SU-DHL-6 (cell line): Measurements from ENCODE around the gene OPA1.

ENCODE experiments used
- H2AFZ ChIP-seq: fragments of 200-600 bp; sonication (generic); 2 replicates; pipeline ENCODE4 v1.6.1; 2014; ENCODE audit warnings: low read depth, mild to moderate bottlenecking, moderate library complexity, mixed read lengths, antibody characterized with exemption, low read length; ENCODE audit not compliant: severe bottlenecking
- H3F3A ChIP-seq: fragments of 200-600 bp; shearing (Covaris generic); 2 replicates; pipeline ENCODE4 v1.6.0; 2016; ENCODE audit warnings: antibody characterized with exemption, mild to moderate bottlenecking; ENCODE audit not compliant: insufficient read depth
- H3K27ac ChIP-seq: fragments of 200-600 bp; sonication (generic); 2 replicates; pipeline ENCODE4 v1.5.1; 2016; ENCODE audit warnings: low read depth, mild to moderate bottlenecking, low read length, moderate library complexity, mixed read lengths
- H3K27me3 ChIP-seq: fragments of 200-600 bp; sonication (generic), shearing (Covaris generic); 2 replicates; pipeline ENCODE4 v1.6.0; 2014; ENCODE audit warnings: mild to moderate bottlenecking, low read length
- H3K36me3 ChIP-seq: fragments of 200-600 bp; sonication (generic); 2 replicates; pipeline ENCODE4 v1.6.1; 2014; ENCODE audit warnings: mild to moderate bottlenecking, low read length, mixed read lengths
- H3K4me2 ChIP-seq: fragments of 300-600, 200-600 bp; shearing (Covaris generic), sonication (generic); 2 replicates; pipeline ENCODE4 v1.6.0; 2014; ENCODE audit warnings: low read length, low read depth, mild to moderate bottlenecking; ENCODE audit not compliant: poor library complexity, severe bottlenecking
- H3K4me3 ChIP-seq: fragments of 200-600 bp; sonication (generic); 2 replicates; pipeline ENCODE4 v1.5.1; 2014; ENCODE audit warnings: antibody characterized with exemption, low read length, mild to moderate bottlenecking, mixed read lengths; ENCODE audit not compliant: insufficient read depth, poor library complexity, severe bottlenecking
- H3K79me2 ChIP-seq: fragments of 200-600 bp; sonication (generic); 2 replicates; pipeline ENCODE4 v1.6.1; 2014; ENCODE audit warnings: mild to moderate bottlenecking, low read length, moderate library complexity; ENCODE audit not compliant: insufficient read depth
- H3K9ac ChIP-seq: fragments of 200-600 bp; sonication (generic); 2 replicates; pipeline ENCODE4 v1.7.0; 2014; ENCODE audit warnings: mild to moderate bottlenecking, low read length
- H3K9me2 ChIP-seq: fragments of 200-600 bp; sonication (generic); replicated peaks from 2 replicates; pipeline ENCODE4 v1.6.1; 2014; ENCODE audit warnings: low read length; ENCODE audit not compliant: insufficient read depth
- H3K9me3 ChIP-seq: fragments of 200-600 bp; sonication (generic); 2 replicates; pipeline ENCODE4 v1.6.1; 2014; ENCODE audit warnings: low read length, mixed read lengths; ENCODE audit not compliant: insufficient read depth
- H4K20me1 ChIP-seq: fragments of 200-600 bp; sonication (generic); 2 replicates; pipeline ENCODE4 v1.6.1; 2014; ENCODE audit warnings: low read depth, mild to moderate bottlenecking, antibody characterized with exemption, low read length, moderate library complexity, mixed read lengths
- EZH2phosphoT487 ChIP-seq: fragments of 200-600 bp; sonication (generic), shearing (Covaris generic); conservative IDR thresholded peaks from 2 replicates; pipeline ENCODE4 v1.6.1; 2018; ENCODE audit warnings: mild to moderate bottlenecking, antibody characterized with exemption, low read length, moderate library complexity, mixed read lengths
- TF ChIP-seq, protein P1 (sequence below): fragments of 200-600 bp; sonication (generic); IDR thresholded peaks from one replicate; pipeline ENCODE4 v1.5.1; 2017; ENCODE audit warnings: antibody characterized with exemption, mild to moderate bottlenecking, low read length, moderate library complexity; ENCODE audit not compliant: insufficient read depth, poor library complexity, severe bottlenecking

OPA1 gene

DNA sequence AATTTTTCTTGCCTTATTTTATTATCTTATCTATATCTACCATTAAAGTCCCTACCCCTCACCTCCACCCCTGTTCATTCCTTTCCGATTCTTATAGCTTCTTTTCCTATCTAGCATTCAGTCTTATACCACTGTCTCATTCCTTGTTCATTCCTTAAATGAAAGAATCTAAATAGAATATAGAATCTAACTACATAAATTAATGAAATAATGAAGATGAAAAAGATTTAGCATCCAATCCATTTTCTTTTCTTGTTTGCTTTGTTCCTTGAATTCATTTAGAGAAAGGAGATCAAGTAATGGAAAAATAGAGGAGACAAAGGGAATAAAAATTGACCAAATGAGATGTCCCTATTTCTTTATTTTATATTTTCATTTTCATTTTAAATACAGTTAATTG, 67.2 kb downstream of the OPA1 start:
- H3K79me2 ChIP-seq, result no peaks in the 10 kb centered on the region
- no peaks in the 10 kb centered on the region for H3K27me3 ChIP-seq
- no peaks in the 10 kb centered on the region for H3K9me3 ChIP-seq
- H3K9me2 ChIP-seq, result no peaks in the 10 kb centered on the region
- H4K20me1 ChIP-seq, result no peaks in the 10 kb centered on the region
- H3K9ac ChIP-seq, result no peak overlapping the region
- H3F3A ChIP-seq, result peaks cover 7% of the 10 kb centered on the region; the same call in 1 of the 2 replicates
- TF ChIP-seq, protein P1, sequence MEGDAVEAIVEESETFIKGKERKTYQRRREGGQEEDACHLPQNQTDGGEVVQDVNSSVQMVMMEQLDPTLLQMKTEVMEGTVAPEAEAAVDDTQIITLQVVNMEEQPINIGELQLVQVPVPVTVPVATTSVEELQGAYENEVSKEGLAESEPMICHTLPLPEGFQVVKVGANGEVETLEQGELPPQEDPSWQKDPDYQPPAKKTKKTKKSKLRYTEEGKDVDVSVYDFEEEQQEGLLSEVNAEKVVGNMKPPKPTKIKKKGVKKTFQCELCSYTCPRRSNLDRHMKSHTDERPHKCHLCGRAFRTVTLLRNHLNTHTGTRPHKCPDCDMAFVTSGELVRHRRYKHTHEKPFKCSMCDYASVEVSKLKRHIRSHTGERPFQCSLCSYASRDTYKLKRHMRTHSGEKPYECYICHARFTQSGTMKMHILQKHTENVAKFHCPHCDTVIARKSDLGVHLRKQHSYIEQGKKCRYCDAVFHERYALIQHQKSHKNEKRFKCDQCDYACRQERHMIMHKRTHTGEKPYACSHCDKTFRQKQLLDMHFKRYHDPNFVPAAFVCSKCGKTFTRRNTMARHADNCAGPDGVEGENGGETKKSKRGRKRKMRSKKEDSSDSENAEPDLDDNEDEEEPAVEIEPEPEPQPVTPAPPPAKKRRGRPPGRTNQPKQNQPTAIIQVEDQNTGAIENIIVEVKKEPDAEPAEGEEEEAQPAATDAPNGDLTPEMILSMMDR, result no peak
- TF ChIP-seq EZH2phosphoT487, result no peak
- H3K4me2 ChIP-seq, result no peak overlapping the region
- no peak overlapping the region for H3K4me3 ChIP-seq
- H3K27ac ChIP-seq, result no peak overlapping the region
- no peak overlapping the region for H2AFZ ChIP-seq
- peaks cover 40% of the 10 kb centered on the region for H3K36me3 ChIP-seq

DNA sequence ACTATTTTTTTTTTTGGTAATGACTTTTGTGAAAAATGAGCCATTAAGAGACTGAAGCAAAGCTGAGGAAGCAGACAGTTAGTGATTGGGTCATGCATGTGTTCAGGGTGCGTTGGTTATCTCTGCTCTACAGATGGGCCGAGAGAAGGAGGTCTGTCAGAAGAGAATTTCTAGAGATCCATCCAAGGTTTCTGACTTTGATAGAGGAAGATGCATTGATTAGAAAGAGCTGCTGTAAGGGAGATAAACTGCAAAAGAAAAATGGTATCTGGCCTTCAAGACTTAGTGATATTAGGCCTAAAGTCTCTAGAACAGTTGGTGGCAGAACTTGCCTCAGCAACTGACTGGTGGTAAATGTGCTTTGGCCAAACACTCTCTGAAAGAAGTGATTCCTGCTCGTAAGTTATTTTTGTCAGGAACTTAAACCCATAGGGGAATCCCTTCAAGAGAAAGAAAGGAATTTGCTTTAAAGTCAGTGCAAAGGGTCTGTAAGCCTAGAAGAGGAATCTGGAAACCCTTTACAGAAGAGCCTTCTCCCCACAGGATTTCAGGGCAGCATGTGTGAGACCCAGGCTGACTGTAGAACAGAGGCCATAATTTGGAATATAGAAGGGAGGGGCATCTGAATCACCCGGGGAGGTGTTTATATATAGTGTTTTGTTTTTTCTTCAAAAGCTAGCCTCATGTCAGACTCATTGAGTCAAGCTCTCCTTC, 67.8 kb downstream of the OPA1 start:
- TF ChIP-seq, protein P1, result no peak
- no peak for TF ChIP-seq EZH2phosphoT487
- H3K4me2 ChIP-seq, result no peak overlapping the region
- no peaks in the 10 kb centered on the region for H3K27me3 ChIP-seq
- no peak overlapping the region for H3K27ac ChIP-seq
- H4K20me1 ChIP-seq, result no peaks in the 10 kb centered on the region
- H3K9me3 ChIP-seq, result no peaks in the 10 kb centered on the region
- no peaks in the 10 kb centered on the region for H3K79me2 ChIP-seq
- H3K9ac ChIP-seq, result no peak overlapping the region
- no peak overlapping the region for H3K4me3 ChIP-seq
- no peaks in the 10 kb centered on the region for H3K9me2 ChIP-seq
- H3K36me3 ChIP-seq, result peaks cover 44% of the 10 kb centered on the region
- no peak overlapping the region for H2AFZ ChIP-seq
- H3F3A ChIP-seq, result peaks cover 7% of the 10 kb centered on the region; the same call in 1 of the 2 replicates

DNA sequence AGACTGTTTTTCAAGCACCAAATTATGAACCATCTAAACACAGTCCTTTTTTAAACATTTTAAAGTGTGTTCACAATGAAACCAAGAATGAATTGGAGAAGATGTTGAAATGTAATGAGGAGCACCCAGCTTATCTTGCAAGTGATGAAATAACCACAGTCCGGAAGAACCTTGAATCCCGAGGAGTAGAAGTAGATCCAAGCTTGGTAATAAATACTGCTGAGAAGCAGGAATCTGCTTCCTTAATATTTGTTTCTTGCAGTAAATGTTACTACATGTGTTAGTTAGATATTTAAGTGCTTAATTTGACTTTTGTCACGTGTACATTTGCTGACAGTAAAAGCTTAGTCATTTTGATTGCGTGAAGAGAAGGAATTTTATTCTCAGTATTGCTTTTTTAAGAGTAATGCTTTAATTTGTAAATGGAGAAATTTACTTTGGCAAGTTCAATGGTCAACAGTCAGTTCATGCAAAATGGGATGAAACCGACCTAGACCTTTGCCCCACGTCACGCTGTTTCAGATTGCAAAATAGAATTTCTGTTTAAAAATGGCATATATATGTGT, 69.8 kb downstream of the OPA1 start:
- Histone ChIP-seq H3K9ac (no peak overlapping the region), H3K36me3 (peaks cover 51% of the 10 kb centered on the region), H3K79me2 (no peaks in the 10 kb centered on the region), H2AFZ (no peak overlapping the region), H3K4me2 (no peak overlapping the region), H3K9me2 (no peaks in the 10 kb centered on the region), H3K4me3 (no peak overlapping the region), H4K20me1 (no peaks in the 10 kb centered on the region), H3K27ac (no peak overlapping the region), H3K27me3 (no peaks in the 10 kb centered on the region), H3F3A (peaks cover 7% of the 10 kb centered on the region; the same call in 1 of the 2 replicates), H3K9me3 (no peaks in the 10 kb centered on the region)
- TF ChIP-seq, protein P1, result no peak
- TF ChIP-seq EZH2phosphoT487, result no peak
